Measurements from ENCODE around the gene SPAM1.
"Not testable (repeated sequence)": the region's sequence is repeated elsewhere in the genome, so short reads cannot be mapped to it uniquely, and the experiment has no call there.

Gene SPAM1, protein sequence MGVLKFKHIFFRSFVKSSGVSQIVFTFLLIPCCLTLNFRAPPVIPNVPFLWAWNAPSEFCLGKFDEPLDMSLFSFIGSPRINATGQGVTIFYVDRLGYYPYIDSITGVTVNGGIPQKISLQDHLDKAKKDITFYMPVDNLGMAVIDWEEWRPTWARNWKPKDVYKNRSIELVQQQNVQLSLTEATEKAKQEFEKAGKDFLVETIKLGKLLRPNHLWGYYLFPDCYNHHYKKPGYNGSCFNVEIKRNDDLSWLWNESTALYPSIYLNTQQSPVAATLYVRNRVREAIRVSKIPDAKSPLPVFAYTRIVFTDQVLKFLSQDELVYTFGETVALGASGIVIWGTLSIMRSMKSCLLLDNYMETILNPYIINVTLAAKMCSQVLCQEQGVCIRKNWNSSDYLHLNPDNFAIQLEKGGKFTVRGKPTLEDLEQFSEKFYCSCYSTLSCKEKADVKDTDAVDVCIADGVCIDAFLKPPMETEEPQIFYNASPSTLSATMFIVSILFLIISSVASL

DNA sequence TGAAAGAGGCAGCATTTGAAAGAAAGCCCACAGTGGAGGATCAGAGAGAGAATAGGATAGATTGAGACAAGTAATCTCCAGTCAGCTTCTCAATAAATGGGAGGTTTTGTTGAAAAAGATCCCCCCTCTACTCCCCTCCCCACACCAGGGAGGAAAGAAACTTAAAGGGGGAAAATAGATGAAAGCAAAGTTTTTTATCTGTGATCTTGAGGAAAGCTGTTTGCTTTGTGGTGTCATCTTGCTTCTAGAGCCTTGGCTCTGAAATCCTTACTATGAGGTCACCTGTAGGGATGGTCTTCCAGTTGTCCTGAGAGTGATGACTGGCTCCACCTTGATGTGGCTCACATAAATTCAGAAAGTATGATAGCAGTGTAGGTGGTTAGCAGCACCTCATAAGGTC lies at the start of gene SPAM1:
Gene SPAM1, plus strand, starts transcription at position 301 of the 400 bp plus-strand sequence. CDS start 28,330 bp downstream, outside the sequence.
- DNase-seq (ENCODE audit: low read depth in 4 of 4, low spot score in 1 of 4) = no peak

DNA sequence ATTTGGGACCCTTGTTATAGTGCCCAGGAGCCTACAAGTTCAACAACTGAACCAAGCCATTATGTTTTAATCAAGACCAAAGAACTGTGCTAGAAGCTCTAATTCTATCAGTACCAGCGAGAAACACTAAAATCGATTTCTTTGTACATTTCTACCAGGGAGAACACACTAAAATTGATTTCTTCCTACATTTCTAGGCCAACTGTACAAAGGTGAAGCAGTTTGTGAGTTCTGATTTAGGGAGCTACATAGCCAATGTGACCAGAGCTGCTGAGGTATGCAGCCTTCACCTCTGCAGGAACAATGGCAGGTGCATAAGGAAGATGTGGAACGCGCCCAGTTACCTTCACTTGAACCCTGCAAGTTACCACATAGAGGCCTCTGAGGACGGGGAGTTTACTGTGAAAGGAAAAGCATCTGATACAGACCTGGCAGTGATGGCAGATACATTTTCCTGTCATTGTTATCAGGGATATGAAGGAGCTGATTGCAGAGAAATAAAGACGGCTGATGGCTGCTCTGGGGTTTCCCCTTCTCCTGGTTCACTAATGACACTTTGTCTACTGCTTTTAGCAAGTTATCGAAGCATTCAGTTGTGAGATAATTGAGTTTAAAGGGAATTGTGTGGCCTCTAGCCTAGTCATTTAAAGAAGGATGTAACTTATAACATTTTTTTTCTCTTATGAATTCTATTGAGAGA lies 48.3 kb upstream of the SPAM1 start:
- no peak for DNase-seq (ENCODE audit: low read depth in 4 of 4, low spot score in 1 of 4)

DNA sequence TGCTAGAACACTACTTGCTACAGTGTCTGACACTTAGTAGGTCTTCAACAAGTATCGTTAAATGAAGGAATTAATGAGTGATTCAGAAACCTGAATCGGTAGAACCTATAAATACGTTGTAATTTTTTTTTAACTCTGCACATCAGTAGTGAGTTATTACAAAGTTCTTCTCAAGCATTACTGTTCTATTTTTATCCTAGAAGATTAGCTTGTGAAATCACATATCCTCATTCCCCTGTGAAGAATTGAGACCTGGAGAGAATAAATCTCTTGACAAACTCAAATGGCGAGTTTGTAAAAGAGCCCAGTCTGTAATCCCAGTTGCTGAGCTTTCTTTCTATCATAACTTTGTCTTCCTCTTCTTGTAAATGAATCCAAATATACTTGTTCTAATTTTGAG lies 45.4 kb upstream of the SPAM1 start:
- DNase-seq (ENCODE audit: low read depth in 4 of 4, low spot score in 1 of 4) = no peak

DNA sequence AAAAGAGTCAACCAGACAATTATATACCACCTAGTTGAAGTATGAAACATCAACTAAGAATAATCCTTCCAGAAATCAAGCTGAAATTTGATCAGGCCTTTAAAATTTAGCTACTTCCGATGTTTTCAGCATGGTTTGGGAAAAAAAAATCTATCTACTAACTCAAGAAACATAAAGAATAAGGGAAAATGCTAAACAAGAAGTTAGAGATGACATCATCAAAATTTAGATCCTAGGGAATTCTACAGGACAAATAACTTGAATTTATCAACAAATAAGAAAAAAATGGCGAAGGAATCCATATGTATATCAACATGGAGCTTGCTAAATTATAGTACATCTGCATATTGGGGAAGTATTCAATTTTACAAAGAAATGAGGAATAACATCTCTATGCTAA lies 43.7 kb upstream of the SPAM1 start:
- no peak for DNase-seq (ENCODE audit: low read depth in 4 of 4, low spot score in 1 of 4)

DNA sequence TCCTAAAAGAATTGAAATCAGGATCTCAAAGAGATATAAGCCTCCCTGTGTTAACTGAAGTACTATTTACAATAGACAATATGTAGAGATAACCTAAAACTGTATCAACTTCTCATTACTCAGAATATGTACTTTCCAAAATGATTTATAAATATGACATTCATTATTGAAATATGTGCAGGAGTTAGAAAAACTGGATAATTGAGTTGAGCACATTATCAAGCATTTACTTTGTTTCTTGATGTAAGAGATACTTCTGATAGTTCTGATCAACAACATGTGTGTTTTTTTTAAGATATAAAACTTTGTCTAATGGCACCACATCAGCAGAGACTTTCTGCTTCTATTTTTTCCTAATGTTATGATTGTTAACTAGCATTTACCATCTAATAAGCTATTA lies 41.9 kb upstream of the SPAM1 start:
- DNase-seq (ENCODE audit: low read depth in 4 of 4, low spot score in 1 of 4) = no peak

DNA sequence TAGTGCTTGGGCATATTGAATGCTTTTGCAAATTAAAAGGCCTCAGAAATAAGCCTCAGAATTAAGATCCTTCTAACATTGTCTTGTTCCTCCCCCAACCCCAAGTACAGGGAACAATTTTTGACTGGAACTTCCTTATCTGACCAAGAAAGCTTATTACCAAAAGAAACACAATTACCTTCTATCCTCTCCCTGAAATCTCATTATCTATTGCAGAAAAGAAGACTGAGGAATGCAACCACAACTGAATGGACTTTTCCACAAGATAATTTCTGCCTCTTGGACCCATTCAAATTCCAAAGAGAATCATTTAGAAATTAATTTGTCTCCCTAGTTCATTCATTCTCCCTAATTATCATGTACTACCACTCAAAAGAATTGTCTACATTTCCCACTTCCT lies 36.8 kb upstream of the SPAM1 start:
- DNase-seq (ENCODE audit: low read depth in 4 of 4, low spot score in 1 of 4) = no peak

DNA sequence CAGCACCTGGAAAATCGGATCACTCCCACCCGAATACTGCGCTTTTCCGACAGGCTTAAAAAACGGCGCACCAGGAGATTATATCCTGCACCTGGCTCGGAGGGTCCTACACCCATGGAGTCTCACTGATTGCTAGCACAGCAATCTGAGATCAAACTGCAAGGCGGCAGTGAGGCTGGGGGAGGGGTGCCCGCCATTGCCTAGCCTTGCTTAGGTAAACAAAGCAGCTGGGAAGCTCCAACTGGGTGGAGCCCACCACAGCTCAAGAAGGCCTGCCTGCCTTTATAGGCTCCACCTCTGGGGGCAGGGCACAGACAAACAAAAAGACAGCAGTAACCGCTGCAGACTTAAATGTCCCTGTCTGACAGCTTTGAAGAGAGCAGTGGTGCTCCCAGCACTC lies 30.3 kb upstream of the SPAM1 start:
- DNase-seq (ENCODE audit: low read depth in 4 of 4, low spot score in 1 of 4) = not testable (repeated sequence)

DNA sequence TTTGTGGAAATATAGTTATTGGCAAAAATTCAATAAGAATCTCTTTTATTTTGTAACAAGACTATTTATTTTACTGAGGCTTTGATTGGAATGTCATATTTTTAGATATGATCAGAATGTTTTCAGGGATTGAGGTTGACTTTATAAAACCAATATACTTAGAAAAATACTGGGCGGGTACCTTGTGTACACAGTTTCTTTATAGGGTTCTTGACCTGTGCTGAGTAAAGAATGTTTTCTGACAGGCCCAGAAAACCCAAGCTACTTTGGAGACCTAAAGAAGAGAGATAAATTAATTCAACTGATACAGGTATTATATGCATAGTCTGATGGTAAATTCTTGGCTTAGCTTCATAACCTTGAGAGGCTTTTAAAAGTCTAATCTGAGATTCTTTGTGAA lies 23.9 kb upstream of the SPAM1 start:
- no peak for DNase-seq (ENCODE audit: low read depth in 4 of 4, low spot score in 1 of 4)

DNA sequence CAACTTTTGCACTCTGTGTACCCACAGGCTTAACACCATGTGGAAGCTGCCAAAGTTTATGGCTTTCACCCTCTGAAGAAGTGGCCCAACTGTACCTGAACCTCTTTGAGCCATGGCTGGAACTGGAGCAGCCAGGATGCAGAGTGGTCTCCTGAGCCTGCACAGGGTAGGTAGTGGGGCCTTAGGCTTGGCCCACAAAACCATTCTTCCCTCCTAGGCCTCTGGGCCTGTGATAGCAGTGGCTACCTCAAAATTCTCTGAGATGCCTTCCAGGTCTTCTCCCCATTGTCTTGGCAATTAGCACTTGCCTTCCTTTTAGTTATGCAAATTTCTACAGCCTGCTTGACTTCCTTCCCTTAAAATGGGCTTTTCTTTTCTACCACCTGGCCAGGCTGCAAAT lies 19.3 kb upstream of the SPAM1 start:
- DNase-seq (ENCODE audit: low read depth in 4 of 4, low spot score in 1 of 4) = no peak

DNA sequence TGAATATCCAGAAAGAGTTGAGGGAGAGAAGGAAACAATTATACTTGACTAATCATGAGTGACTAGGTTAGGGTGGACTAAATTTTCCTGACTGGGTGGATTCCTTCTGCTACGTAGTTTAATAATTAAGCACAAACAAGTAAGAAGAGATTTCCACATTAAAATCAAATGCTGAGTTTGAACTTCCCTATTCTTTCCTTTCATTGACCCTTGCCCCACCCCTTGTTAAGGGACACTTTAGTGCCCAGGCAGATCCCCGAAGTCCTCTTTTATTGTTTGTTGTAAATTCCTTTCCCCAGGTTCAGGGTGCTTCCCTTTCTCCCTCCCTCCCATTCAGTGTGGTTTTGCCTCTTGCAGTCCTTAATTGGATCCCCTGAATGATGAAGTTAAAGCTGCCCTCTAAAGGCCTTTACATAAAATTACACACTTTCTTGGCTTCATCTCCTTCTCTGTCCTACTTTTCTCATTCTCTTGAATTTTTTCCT lies 8.8 kb upstream of the SPAM1 start:
- no peak for DNase-seq (ENCODE audit: low read depth in 4 of 4, low spot score in 1 of 4)

DNA sequence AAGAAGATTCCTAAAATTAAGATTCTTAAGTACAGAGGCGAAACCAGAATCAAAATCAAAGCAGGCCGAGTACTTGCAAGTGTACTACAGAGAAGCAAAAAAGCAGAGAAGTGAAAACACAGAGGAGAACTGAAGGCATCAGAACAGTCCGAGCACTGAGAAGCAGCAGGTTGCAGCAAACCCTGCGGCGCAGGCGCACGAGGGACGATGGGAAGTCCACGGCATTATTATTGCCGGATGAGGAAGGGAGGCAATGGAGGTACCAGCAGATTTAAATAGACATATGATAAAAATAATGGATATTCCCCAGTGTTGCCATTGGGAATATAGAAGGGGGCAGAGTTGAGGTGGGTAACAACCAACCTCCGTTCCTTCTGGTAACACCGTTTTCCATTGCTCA lies 7.2 kb upstream of the SPAM1 start:
- DNase-seq (ENCODE audit: low read depth in 4 of 4, low spot score in 1 of 4) = no peak

DNA sequence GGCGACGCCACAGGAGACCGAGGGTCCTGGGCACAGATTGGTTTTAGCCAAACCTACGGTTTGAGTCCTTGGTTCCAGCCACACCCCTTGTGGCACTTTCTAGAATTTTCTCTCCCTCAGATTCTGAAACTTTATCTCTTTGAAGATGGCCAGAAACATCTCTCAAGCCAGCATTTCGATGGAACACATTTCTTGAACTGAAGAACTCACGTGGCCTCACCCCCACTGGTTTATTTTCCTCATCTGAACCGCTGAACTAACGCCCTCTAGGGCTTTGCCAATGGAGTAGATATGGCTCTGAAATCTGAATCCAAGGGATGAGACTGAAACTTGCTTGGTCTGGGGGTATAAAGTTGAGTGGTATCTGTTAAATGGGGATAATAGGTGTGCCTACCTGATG lies 6.7 kb upstream of the SPAM1 start:
- no peak for DNase-seq (ENCODE audit: low read depth in 4 of 4, low spot score in 1 of 4)

DNA sequence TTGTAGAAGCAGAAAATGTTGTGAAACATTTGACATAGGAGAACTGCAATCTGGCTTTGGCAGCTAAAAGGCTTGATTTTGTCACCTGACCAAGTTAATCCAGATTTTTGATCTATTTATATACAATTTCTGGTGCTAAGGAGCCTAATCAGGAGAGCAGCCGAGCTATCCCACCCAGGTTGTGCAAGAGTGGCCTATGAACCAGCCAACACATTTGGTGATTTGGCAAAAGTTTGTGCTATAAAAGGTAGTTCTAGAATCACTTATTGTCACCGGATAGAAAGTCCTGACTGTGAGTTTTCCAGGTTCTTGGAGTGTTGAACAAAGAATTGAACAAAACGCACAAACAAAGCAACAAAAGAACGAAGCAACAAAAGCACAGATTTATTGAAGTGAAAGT lies 1.4 kb upstream of the SPAM1 start:
- DNase-seq (ENCODE audit: low read depth in 4 of 4, low spot score in 1 of 4) = no peak

DNA sequence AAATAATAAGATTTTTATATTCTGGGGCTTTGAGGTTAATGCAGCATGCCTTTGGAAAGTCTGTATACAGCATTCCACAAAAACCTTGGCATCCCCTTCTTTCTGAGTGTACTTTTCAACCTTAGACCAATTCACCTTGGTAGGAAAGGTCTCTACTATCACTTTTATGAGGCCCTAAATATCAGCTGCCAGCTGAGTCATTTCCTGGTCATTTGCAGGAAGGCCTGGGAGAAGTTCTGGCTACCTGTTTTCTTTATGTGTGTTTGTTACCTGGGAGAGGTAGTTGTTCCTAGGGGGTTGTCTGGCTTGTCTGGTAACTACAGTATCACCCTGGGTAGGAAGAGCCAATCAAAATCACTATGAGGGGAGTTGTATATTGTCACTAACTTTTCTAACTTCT lies 4.1 kb downstream of the SPAM1 start:
- no peak for DNase-seq (ENCODE audit: low read depth in 4 of 4, low spot score in 1 of 4)

DNA sequence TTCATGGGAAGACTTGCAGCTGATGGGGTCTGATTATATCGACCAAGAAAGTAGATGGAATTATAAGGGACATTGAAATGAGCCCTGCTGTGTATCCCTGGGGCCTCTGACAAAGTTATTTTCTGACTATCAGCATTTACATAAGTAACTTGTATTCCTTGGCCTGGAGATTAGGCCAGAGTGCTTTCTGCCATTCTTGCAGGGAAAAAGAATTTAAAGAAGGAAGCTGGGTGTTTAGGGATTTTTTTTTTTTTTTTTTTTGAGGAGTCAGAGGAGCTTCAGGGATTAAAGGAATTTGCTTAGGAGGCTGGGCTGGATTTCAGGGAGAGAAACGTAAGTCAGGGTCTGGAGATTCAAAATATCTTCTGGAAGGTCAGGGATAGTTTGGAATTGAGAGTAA lies 4.6 kb downstream of the SPAM1 start:
- no peak for DNase-seq (ENCODE audit: low read depth in 4 of 4, low spot score in 1 of 4)

DNA sequence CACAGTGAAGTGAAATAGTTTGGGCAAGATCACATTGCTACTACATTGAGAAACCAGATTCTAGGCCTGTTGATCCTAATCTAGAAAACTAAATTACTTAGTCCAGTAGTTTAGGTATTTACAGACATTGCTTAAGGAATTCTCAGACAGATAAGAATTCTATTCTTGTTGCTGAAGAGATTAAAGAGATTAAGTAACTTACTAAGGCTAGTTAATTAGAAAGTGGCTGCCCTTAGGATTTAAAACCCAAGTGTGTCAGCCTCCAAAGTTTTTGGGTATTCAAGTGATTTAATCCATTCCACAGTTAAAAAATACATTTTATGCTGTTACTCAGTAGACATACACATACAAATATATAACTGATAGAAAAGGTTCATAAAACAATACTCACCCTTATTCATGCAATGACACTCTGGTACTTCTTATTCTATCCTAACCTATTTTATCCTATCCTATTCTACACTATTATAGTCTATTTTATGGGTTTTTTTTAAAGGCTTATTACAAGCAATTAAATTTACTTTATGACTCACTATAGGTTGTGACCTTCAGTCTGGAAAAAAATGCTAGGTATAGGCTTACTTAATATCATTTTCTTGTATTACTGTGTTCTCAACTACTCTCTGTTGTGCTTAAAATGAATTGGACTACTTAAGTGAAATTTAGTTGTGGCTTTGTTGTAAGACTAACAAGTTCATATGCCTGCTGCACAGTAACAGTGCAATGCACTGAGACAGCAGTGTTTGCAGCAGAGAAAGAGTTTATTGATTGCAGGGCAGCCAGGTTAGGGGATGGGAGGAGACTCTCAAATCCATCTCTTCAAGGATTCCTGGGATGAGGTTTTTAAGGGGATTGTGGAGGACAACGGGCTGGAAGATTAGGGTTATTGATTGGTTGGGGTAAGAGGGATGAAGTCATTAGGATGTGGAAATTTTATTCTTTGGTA lies 10.7 kb downstream of the SPAM1 start:
- DNase-seq (ENCODE audit: low read depth in 4 of 4, low spot score in 1 of 4) = no peak

DNA sequence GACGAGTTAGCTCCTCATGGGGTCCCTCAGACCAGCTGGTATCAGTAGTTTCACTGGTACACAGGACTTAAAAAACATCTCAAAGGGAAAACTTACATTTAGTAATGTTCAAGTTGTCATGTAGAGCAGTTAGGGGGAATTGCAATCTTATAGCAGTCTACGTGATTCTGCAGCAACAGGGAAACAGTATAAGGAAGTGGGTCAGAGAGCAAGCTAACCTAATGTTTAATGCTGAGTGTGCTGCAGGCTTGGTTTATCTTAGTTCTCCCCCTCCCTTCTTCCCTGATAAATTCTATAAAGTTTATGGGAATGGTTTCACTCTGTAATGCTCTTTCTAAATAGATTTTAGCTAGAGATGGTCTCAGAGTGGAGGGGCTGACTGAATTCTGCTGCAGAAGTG lies 11.3 kb downstream of the SPAM1 start:
- no peak for DNase-seq (ENCODE audit: low read depth in 4 of 4, low spot score in 1 of 4)

DNA sequence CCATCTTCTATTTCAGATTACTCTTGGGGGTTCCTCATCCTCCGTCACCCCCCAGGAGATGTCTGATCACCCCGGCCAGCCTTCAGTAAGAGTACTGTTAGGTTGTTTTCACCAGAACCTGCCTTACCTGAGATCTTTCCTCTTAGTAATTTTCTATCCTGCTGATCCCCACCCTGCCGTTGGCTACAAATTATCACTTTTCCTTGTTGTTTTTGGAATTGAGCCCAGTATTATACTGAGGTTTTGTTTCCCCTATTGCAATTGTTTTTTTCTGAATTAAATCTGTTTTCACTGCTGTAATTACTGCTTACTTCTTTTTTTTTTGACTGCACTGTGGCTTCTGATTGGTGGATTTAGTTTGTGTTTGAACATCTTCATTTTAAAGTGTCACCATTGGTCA lies 14.7 kb downstream of the SPAM1 start:
- DNase-seq (ENCODE audit: low read depth in 4 of 4, low spot score in 1 of 4) = no peak

DNA sequence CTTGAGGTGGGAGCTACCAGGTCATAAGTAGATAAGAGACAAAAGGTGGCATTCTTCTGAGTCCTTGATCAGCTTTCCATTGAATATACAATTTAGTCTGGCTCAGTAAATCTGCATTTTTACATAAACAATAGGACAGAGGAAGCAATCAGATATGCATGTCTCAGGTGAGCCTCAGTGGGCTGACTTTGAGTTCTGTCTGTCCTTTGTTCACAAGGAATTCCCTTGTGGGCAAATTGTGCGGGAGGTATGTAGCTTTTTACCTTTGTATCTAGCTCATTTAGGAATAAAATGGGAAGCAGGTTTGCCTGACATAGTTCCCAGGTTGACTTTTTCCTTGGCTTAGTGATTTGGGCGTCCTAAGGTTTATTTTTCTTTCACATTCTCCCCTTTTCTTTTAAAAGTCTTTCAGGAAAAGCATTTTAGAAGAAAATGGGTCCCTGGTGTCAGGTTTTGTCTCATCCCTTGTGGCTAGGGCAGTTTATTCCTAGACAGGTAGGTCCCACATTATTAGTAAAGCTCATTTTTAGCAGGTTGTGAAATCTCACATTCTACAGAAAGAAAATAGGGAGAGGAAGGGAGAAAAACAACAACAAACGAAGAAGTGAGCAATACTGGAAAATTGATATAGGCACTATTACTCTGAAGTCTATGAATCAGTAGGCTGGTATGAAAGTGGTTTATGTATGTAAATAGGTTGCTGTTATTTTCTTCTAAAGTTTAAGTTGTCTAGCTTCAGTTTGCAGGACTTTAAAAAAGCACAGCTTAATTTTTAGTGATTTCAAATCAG lies 16.5 kb downstream of the SPAM1 start:
- no peak for DNase-seq (ENCODE audit: low read depth in 4 of 4, low spot score in 1 of 4)

DNA sequence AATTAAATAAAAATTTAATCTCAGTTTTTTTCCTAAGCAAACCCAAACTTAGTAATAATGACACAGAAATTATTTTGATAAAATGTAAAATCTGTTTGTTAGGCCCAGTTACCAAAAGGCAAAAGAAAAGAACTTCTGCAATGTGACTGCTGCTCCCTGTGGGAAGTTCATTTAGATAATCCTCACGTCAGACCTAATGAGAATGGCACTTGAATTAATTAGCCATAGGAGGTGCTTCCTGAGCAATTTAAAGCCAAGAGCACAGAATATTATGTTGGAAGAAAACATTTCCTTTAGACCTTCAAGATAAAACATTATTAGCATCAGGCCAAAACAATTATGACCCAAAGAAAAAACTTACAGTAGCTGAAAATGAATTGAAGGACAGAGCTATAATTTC lies 19.4 kb downstream of the SPAM1 start:
- DNase-seq (ENCODE audit: low read depth in 4 of 4, low spot score in 1 of 4) = no peak

DNA sequence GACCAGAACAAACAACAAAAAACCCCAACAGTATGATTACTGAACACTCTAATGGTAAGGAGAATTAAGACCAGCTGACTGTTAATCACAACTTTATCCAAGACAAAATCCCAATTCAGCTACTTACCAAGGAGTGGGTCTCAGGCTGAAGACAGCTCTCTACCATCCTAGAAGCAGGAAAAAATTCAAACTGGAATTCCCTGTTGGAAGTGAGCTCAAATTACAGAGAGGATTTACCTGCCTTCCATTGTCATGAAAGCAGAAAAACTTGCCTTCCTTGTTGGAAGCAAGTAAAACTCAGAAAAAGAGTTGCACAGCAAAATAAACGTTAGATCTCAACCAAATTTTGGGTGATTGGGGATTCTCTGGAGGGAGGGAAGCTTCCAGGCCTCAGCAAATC lies 20.9 kb downstream of the SPAM1 start:
- no peak for DNase-seq (ENCODE audit: low read depth in 4 of 4, low spot score in 1 of 4)
